Uterus (tissue), 2 donors: ENCODE results near the gene UNC93B1.

ENCODE experiments used
- CTCF ChIP-seq, 4 experiments: fragments of 200-600 bp in 2 of 4; fragments of 450-650 bp in 2 of 4; sonication (generic) in 2 of 4; IDR thresholded peaks; one replicate each; pipeline ENCODE4 v1.5.1; 2016 to 2019; ENCODE audit warnings: antibody characterized with exemption in 4 of 4, mild to moderate bottlenecking in 2 of 4, moderate library complexity in 1 of 4
- POLR2A ChIP-seq, 2 donors: fragments of 450-650 bp; IDR thresholded peaks; one replicate each; pipeline ENCODE4 v1.6.1; 2016; ENCODE audit warnings: antibody characterized with exemption in 2 of 2, mild to moderate bottlenecking in 1 of 2, moderate library complexity in 1 of 2

- TF ChIP-seq CTCF (IDR thresholded peaks at IDR 0.05) = peak in 1 of 4 experiments; percentile 19
- no peak for TF ChIP-seq POLR2A (IDR thresholded peaks at IDR 0.05)
These were observed 5.6 kb upstream of the UNC93B1 start for GRCh38 chr11:68009391-68010089.
